Erythroblast (primary cell): ENCODE results near the gene DAZAP1.

Experiments
- GATA1 ChIP-seq: IDR thresholded peaks from 2 replicates; pipeline ENCODE4 v1.6.1; 2011; ENCODE audit warnings: low read depth, mild to moderate bottlenecking, control low read depth, low read length, moderate library complexity
- POLR2A ChIP-seq: IDR thresholded peaks from 2 replicates; pipeline ENCODE4 v1.6.1; 2011; ENCODE audit warnings: mild to moderate bottlenecking, low read length

DNA sequence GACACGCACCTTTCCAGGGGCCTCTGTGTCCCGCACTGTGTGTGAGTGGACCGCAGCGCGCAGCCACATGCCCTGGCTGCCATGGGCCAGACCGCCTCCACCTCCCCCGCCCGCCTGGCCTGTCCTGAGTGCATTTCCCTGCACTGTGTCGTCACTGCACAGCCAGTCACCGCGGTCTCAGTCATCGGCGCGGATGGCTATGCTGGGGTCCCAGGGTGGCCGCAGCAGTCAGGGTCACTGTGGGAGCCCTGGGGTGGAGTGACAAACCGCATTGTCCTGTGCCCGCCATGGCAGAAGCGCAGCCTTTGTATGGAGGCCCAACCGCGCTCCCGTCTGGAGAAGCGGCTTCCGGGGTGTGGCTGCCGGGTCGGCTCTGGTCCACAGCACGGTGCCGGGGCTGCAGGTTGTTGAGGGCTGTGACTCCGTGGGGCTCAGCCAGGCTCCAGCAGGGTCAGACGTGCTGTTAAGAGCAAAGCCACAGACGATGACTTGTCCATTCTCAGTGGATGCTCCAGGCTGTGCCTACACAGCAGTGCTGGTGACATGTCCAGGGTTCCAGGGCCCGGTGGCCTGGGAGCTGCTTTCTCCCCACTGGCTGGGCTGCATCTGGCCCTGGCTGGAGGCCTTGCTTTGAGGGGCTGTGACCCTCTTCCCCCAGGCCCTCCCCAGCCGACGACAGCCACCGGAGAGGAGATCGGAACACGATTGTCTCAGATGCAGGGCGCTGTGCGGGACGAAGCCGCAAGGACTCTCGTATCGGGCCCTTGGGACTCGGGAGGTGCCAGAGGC lies 30.0 kb upstream of the DAZAP1 start:
- TF ChIP-seq POLR2A (no peak), GATA1 (no peak)
